ENCODE results near the gene NOS3. TPM values are rescaled to one million over a fixed set of nuclear protein-coding genes. Genes with fewer than 3 reads are reported as not detected.

The NOS3 gene
- total and polyA plus RNA-seq, 9 of the 15 experiments (the other 6 are each of a cell fraction or from before 2014, with no cell fraction given), result 1.1 to 121 (median 23.6) TPM

- peak; percentile 91; the same call in 1 of the 2 replicates for TF ChIP-seq SREBF2 (CRISPR knock-in tag; IDR thresholded peaks at IDR 0.05)
- no peak for TF ChIP-seq ZNF655 (CRISPR knock-in tag; IDR thresholded peaks at IDR 0.05)
- no peak for TF ChIP-seq ZNF507 (tag; conservative IDR thresholded peaks at IDR 0.05)
- no peak for TF ChIP-seq MAFG (tag; conservative IDR thresholded peaks at IDR 0.05)
- no peak for TF ChIP-seq HINFP (tag; conservative IDR thresholded peaks at IDR 0.05; ENCODE audit: low read depth)
- TF ChIP-seq E4F1 (CRISPR knock-in tag; IDR thresholded peaks at IDR 0.05; ENCODE audit: borderline replicate concordance), result no peak
- TF ChIP-seq YY1 (IDR thresholded peaks at IDR 0.05; ENCODE audit: borderline replicate concordance in 1 of 3, control insufficient read depth in 1 of 3, extremely low read depth in 1 of 3, insufficient read depth in 3 of 3, insufficient read length in 1 of 3, insufficient replicate concordance in 2 of 3, low read depth in 1 of 3, low read length in 2 of 3), result peak in 2 of 3 experiments; percentile 14 to 35
- no peak for TF ChIP-seq LCOR (CRISPR knock-in tag; IDR thresholded peaks at IDR 0.05)
- TF ChIP-seq CREB3L1 (IDR thresholded peaks at IDR 0.05; ENCODE audit: borderline replicate concordance, low read depth), result no peak; the same call in 1 of the 2 replicates
- TF ChIP-seq ZNF583 (CRISPR knock-in tag; IDR thresholded peaks at IDR 0.05), result peak; percentile 57; the same call in 1 of the 2 replicates
- TF ChIP-seq IFI16 (CRISPR knock-in tag; IDR thresholded peaks at IDR 0.05), result no peak
- peak; percentile 78 for TF ChIP-seq RBBP5 (IDR thresholded peaks at IDR 0.05; ENCODE audit: borderline replicate concordance, insufficient read depth, low read length, poor library complexity, severe bottlenecking)
- TF ChIP-seq DPF2 (IDR thresholded peaks at IDR 0.05), result no peak
- TF ChIP-seq JUN (IDR thresholded peaks at IDR 0.05; ENCODE audit: borderline replicate concordance, low read depth, low read length), result no peak
- no peak for TF ChIP-seq JUN (CRISPR knock-in tag; IDR thresholded peaks at IDR 0.05; ENCODE audit: borderline replicate concordance)
- no peak for TF ChIP-seq TAF9B (IDR thresholded peaks at IDR 0.05; ENCODE audit: partially characterized antibody)
- TF ChIP-seq ZBED1 (IDR thresholded peaks at IDR 0.05), result no peak
- no peak for TF ChIP-seq NFXL1 (CRISPR knock-in tag; IDR thresholded peaks at IDR 0.05)
- no peak for TF ChIP-seq SMC3 (conservative IDR thresholded peaks at IDR 0.05; ENCODE audit: insufficient read depth, low read depth, low read length)
- TF ChIP-seq SP1 (CRISPR knock-in tag; IDR thresholded peaks at IDR 0.05), result peak; percentile 45; the same call in 1 of the 2 replicates
- TF ChIP-seq MAX (CRISPR knock-in tag; IDR thresholded peaks at IDR 0.05), result peak; percentile 74
- no peak for TF ChIP-seq NR2F6 (CRISPR knock-in tag; IDR thresholded peaks at IDR 0.05)
Measured at GRCh38 chr7:150954986-150955518, 35.8 kb upstream of the NOS3 start (continued).

Measured in K562 (cell line).